LNCaP clone FGC (cell line): ENCODE measurements around the gene KIAA1549.

Experiments
- DNase-seq: peaks from one replicate; pipeline ENCODE4 v3.0.0-alpha.2; 2011; ENCODE audit warnings: low read depth
- H3K4me3 ChIP-seq: 2 replicates; pipeline ENCODE4 v1.5.1; 2011; ENCODE audit warnings: mild to moderate bottlenecking, low read depth, low read length, control low read depth
- CTCF ChIP-seq: IDR thresholded peaks from 2 replicates; pipeline ENCODE4 v1.5.1; 2012; ENCODE audit warnings: mild to moderate bottlenecking; ENCODE audit not compliant: control insufficient read depth, insufficient read depth; ENCODE audit errors: extremely low read depth

The KIAA1549 gene

GRCh38 chr7:138842111-138842510 is 139.1 kb downstream of the KIAA1549 start:
- H3K4me3 ChIP-seq, result no peak overlapping the region
- no peak for DNase-seq
- no peak for TF ChIP-seq CTCF

GRCh38 chr7:138838166-138838565 is 143.0 kb downstream of the KIAA1549 start:
- H3K4me3 ChIP-seq, result no peak overlapping the region
- DNase-seq, result no peak
- no peak for TF ChIP-seq CTCF

GRCh38 chr7:138837627-138838026 is 143.6 kb downstream of the KIAA1549 start:
- no peak for TF ChIP-seq CTCF
- no peak overlapping the region for H3K4me3 ChIP-seq
- peak; percentile 1 for DNase-seq

- TF ChIP-seq CTCF, result no peak
- DNase-seq, result no peak
- no peak overlapping the region for H3K4me3 ChIP-seq
Observed at GRCh38 chr7:138835087-138835486, 146.1 kb downstream of the KIAA1549 start.

- no peak overlapping the region for H3K4me3 ChIP-seq
- no peak for TF ChIP-seq CTCF
- no peak for DNase-seq
Observed at GRCh38 chr7:138834583-138834982, 146.6 kb downstream of the KIAA1549 start.

GRCh38 chr7:138833596-138833995 is 147.6 kb downstream of the KIAA1549 start:
- no peak for DNase-seq
- no peak for TF ChIP-seq CTCF

GRCh38 chr7:138832966-138833365 is 148.2 kb downstream of the KIAA1549 start:
- DNase-seq, result no peak
- H3K4me3 ChIP-seq, result no peak overlapping the region

More at GRCh38 chr7:138833596-138833995, 147.6 kb downstream of the KIAA1549 start:
- H3K4me3 ChIP-seq, result no peak overlapping the region

More at GRCh38 chr7:138832966-138833365, 148.2 kb downstream of the KIAA1549 start:
- no peak for TF ChIP-seq CTCF
